Endodermal cell (in vitro differentiated cells): ENCODE results near the gene MRPS9. TPM values are rescaled to one million over a fixed set of nuclear protein-coding genes. Genes with fewer than 3 reads are reported as not detected.

ENCODE experiments used
- DNase-seq: peaks from one replicate; pipeline ENCODE4 v3.0.0-alpha.2; 2017
- H3K27ac ChIP-seq: 2 replicates; pipeline ENCODE4 v1.5.1; 2013; ENCODE audit warnings: mild to moderate bottlenecking, low read depth, low read length, moderate library complexity
- H3K27me3 ChIP-seq: 2 replicates; pipeline ENCODE4 v1.6.1; 2013; ENCODE audit warnings: mild to moderate bottlenecking, low read length, moderate library complexity; ENCODE audit not compliant: insufficient read depth, control insufficient read depth, poor library complexity, severe bottlenecking
- H3K36me3 ChIP-seq: 2 replicates; pipeline ENCODE4 v1.7.0; 2013; ENCODE audit warnings: mild to moderate bottlenecking, low read length, moderate library complexity; ENCODE audit not compliant: control insufficient read depth, insufficient read depth
- H3K4me1 ChIP-seq: one replicate; pipeline ENCODE4 v1.7.0; 2013; ENCODE audit warnings: low read length; ENCODE audit not compliant: control insufficient read depth, insufficient read depth
- H3K4me3 ChIP-seq: 2 replicates; pipeline ENCODE4 v1.5.1; 2013; ENCODE audit warnings: mild to moderate bottlenecking, low read length, moderate library complexity
- H3K9ac ChIP-seq: 2 replicates; pipeline ENCODE4 v1.6.1; 2013; ENCODE audit warnings: mild to moderate bottlenecking, low read length, moderate library complexity; ENCODE audit not compliant: poor library complexity, severe bottlenecking; ENCODE audit errors: extremely low read depth
- H3K9me3 ChIP-seq: 2 replicates; pipeline ENCODE4 v1.6.1; 2013; ENCODE audit warnings: mild to moderate bottlenecking, low read length, moderate library complexity; ENCODE audit not compliant: control insufficient read depth
- H3K27ac Mint-ChIP-seq: 2 replicates; pipeline ENCODE4 v1.8.0; 2020; ENCODE audit warnings: mixed read lengths
- H3K27me3 Mint-ChIP-seq: 2 replicates; pipeline ENCODE4 v1.8.0; 2021; ENCODE audit warnings: mild to moderate bottlenecking, mixed read lengths; ENCODE audit not compliant: insufficient read depth
- H3K36me3 Mint-ChIP-seq: 2 replicates; pipeline ENCODE4 v1.8.0; 2020; ENCODE audit warnings: low read depth, mixed read lengths
- H3K4me1 Mint-ChIP-seq: 2 replicates; pipeline ENCODE4 v1.8.0; 2020; ENCODE audit warnings: mixed read lengths
- H3K4me3 Mint-ChIP-seq: 2 replicates; pipeline ENCODE4 v1.8.0; 2020; ENCODE audit warnings: mild to moderate bottlenecking, moderate library complexity, mixed read lengths
- H3K9me3 Mint-ChIP-seq: 2 replicates; pipeline ENCODE4 v1.8.0; 2020; ENCODE audit warnings: mild to moderate bottlenecking, mixed read lengths
- CTCF ChIP-seq: fragments of 200-600 bp; sonication (generic); conservative IDR thresholded peaks from 2 replicates; pipeline ENCODE4 v1.5.0; 2021; ENCODE audit warnings: antibody characterized with exemption, mild to moderate bottlenecking
- WGBS, 2 experiments: methylation state at CpG; one replicate each; pipeline versions ENCODE4 v1.1.5 to v1.1.7; 2013; ENCODE audit warnings: missing lambda C conversion rate in 2 of 2, mixed read lengths in 1 of 2; ENCODE audit not compliant: insufficient coverage in 1 of 2, insufficient read length in 1 of 2; 5-methylcytosine and 5-hydroxymethylcytosine counted together
- total RNA-seq, 2 donors: library from RNA; stranded (reverse); fragmentation: NEBNext Ultra II Directional in 1 of 2; extraction: Animal tissue kit (Norgen Biotek cat#: 25700) in 1 of 2; gene quantifications; 2 replicates in 1 of 2; 3 replicates in 1 of 2; pipeline ENCODE4 v1.2.1, GENCODE V29; 2021

The MRPS9 gene
- total RNA-seq, 2 donors from 2014 or later = 43.4 to 52.1 TPM

GRCh38 chr2:105111365-105112150 lies 73.7 kb downstream of the MRPS9 start:
- 93 to 95% methylated on average over 13 to 15 of the region's 15 CpGs for WGBS, 2 experiments
- H3K9me3 ChIP-seq = no peaks in the 10 kb centered on the region
- H3K4me1 Mint-ChIP-seq = peaks cover 22% of the 10 kb centered on the region
- H3K27ac ChIP-seq = no peak overlapping the region
- H3K36me3 ChIP-seq = no peaks in the 10 kb centered on the region
- TF ChIP-seq CTCF = no peak
- H3K9me3 Mint-ChIP-seq = no peaks in the 10 kb centered on the region
- H3K9ac ChIP-seq = no peak overlapping the region
- no peak overlapping the region for H3K4me3 ChIP-seq
- H3K4me1 ChIP-seq = no peaks in the 10 kb centered on the region
- DNase-seq = no peak
- no peak overlapping the region for H3K27ac Mint-ChIP-seq
- no peak overlapping the region for H3K4me3 Mint-ChIP-seq
- no peaks in the 10 kb centered on the region for H3K27me3 ChIP-seq
- H3K36me3 Mint-ChIP-seq = no peaks in the 10 kb centered on the region
- no peaks in the 10 kb centered on the region for H3K27me3 Mint-ChIP-seq

GRCh38 chr2:105112345-105112744 lies 74.5 kb downstream of the MRPS9 start:
- no peak for TF ChIP-seq CTCF
- Histone ChIP-seq H3K27me3 (no peaks in the 10 kb centered on the region), H3K9ac (no peak overlapping the region), H3K4me1 (no peaks in the 10 kb centered on the region), H3K36me3 (no peaks in the 10 kb centered on the region), H3K4me3 (no peak overlapping the region), H3K27ac (no peak overlapping the region), H3K9me3 (no peaks in the 10 kb centered on the region)
- no peak overlapping the region for H3K27ac Mint-ChIP-seq
- H3K4me1 Mint-ChIP-seq = peaks cover 19% of the 10 kb centered on the region
- peaks cover 1% of the 10 kb centered on the region for H3K27me3 Mint-ChIP-seq
- H3K9me3 Mint-ChIP-seq = no peaks in the 10 kb centered on the region
- H3K36me3 Mint-ChIP-seq = no peaks in the 10 kb centered on the region
- no peak for DNase-seq
- WGBS, 2 experiments = 75 to 88% methylated on average over 5 to 12 of the region's 12 CpGs
- no peak overlapping the region for H3K4me3 Mint-ChIP-seq

- no peaks in the 10 kb centered on the region for H3K36me3 ChIP-seq
- WGBS, 2 experiments = 77 to 100% methylated on average over 2 to 4 of the region's 4 CpGs
- no peaks in the 10 kb centered on the region for H3K9me3 Mint-ChIP-seq
- H3K9me3 ChIP-seq = no peaks in the 10 kb centered on the region
- no peak overlapping the region for H3K4me3 ChIP-seq
- peaks cover 3% of the 10 kb centered on the region for H3K27me3 Mint-ChIP-seq
- no peak for TF ChIP-seq CTCF
- no peaks in the 10 kb centered on the region for H3K27me3 ChIP-seq
- no peaks in the 10 kb centered on the region for H3K4me1 ChIP-seq
- no peak overlapping the region for H3K9ac ChIP-seq
- no peak overlapping the region for H3K27ac Mint-ChIP-seq
- peaks cover 12% of the 10 kb centered on the region for H3K4me1 Mint-ChIP-seq
- peak; percentile 40 for DNase-seq
- no peak overlapping the region for H3K4me3 Mint-ChIP-seq
- H3K27ac ChIP-seq = no peak overlapping the region
- H3K36me3 Mint-ChIP-seq = no peaks in the 10 kb centered on the region
Measured at GRCh38 chr2:105113616-105114291, 75.9 kb downstream of the MRPS9 start.
